IPS-11a (cell line): ENCODE data around the gene CACNA1C.

Experiments used
- H3K4me3 ChIP-seq: one replicate; pipeline ENCODE4 v1.5.1; 2013; ENCODE audit warnings: low read depth, low read length, control low read depth

The CACNA1C gene

GRCh38 chr12:2531371-2531770, 478.6 kb downstream of the CACNA1C start:
- no peak overlapping the region for H3K4me3 ChIP-seq

GRCh38 chr12:2533036-2533435, 480.2 kb downstream of the CACNA1C start:
- H3K4me3 ChIP-seq = no peak overlapping the region

GRCh38 chr12:2535583-2536204, 482.9 kb downstream of the CACNA1C start:
- no peak overlapping the region for H3K4me3 ChIP-seq

- no peak overlapping the region for H3K4me3 ChIP-seq
These were observed 483.9 kb downstream of the CACNA1C start for GRCh38 chr12:2536724-2537123.

DNA sequence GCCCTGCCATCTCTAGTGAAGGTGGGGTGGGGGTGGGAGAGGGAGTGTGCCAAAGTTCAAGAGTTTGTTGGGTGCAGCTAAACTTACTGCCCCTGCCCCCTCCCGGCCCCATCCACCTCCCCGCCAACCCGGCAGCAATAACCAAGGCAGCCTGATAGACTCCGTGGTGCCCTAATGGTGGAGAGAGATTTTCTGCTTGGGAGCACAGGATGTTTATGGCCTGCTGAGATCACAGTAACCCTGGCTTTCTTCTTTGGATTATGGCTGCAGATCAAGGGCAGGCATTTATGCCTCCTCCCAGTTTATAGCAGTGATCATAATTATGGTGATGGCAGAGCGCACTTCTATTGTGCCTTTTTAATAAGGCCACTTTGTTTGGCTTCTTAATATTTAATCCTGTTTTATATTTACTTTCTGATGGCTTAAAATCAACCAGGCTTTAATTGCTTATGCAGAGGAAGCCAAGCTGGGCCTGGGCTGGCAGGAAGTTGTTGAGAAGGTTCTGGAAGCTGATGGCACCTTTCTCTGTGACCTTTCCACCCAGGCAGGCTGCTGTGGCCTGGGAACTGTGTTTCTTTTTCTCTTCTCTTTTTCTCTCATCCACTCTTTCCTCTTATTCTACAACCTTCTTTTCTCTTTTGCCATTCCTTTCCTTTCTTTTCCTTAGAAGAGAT, 485.2 kb downstream of the CACNA1C start:
- no peak overlapping the region for H3K4me3 ChIP-seq

DNA sequence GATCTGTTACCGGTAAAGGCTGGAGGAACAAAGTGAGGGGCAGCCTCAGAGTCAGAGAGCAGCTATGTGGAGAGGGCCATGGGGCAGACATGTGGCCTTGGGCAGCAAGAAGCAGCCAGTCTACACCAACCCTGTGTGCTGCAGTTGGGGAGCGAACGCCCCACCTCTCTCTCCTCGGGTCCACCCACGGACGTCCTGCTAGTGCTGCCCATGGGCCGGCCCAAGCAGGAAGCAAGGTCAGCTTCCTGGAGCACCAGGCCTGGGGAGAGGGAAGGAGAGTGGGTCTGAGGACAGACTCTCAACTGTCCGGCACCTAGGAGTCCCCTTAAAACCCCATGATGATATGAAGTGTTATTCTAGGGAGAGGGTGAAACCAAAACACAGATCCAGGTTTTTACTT, 487.2 kb downstream of the CACNA1C start:
- no peak overlapping the region for H3K4me3 ChIP-seq

DNA sequence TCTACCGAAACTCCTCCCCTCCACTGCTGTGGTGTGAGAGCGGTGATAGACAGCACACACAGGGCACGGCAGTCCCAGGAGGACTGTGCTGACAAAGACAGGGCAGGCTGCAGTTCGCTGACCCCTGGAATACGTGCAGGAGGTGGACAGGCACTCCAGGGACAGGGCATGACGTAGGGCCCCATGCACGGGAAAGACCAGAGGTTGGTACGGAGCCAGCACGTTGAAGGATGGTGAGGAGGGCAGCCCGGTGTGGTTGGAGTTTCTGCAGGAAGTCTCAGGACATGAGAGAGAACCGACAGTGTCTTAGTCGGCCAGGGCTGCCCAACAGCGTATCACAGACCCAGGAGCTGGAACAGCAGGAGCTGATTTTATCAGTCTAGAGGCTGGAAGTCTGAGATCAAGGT, 487.8 kb downstream of the CACNA1C start:
- H3K4me3 ChIP-seq = no peak overlapping the region

DNA sequence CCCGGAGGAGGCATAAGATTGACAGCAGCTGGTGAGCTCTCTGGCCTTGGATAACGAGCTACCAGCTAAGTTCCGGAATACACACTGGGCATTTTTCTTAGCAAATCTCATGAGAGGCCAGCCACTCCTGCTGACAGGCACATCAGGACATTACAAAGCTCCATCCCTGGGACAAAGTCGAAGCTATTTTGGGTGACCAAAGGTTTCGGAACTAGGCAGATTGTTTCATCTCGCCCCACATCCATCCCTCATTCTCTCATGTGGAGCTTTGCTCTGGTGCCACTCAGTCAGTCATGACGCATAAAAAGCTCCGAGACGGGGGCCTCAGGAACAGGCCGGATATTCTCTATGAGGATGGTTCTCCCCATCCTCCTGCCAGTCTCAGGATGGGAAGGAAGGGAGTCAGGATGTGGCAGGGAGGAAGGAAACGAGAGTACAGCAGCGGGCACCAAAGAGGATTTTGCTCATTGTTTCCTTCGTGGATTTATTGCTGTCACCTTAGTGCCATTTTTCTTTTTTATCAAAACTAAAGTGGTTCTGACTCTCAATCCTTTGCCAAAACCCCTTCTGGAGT, 488.9 kb downstream of the CACNA1C start:
- H3K4me3 ChIP-seq = no peak overlapping the region

DNA sequence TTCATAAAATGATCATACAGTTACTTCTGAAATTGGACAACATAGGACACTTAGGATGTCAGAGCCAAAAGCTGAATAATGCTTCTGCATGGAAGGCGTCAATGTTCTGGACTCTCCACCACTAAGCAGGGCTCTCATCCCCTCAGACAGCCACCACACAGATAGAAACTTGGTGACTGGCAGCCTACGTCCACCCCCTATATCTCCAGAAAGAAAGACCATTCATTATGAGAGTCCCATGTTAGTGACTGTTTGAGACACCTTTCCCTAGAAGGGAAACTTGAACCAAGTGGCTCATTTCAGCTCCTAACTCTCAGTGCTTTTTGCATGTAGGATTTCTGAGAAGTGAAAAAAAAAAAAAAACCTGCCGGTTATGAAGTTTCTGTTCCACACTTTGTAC, 491.0 kb downstream of the CACNA1C start:
- H3K4me3 ChIP-seq = no peak overlapping the region

- no peak overlapping the region for H3K4me3 ChIP-seq
These were observed 491.4 kb downstream of the CACNA1C start for GRCh38 chr12:2544230-2544629.

- no peak overlapping the region for H3K4me3 ChIP-seq
These were observed 494.7 kb downstream of the CACNA1C start for GRCh38 chr12:2547273-2548044.

DNA sequence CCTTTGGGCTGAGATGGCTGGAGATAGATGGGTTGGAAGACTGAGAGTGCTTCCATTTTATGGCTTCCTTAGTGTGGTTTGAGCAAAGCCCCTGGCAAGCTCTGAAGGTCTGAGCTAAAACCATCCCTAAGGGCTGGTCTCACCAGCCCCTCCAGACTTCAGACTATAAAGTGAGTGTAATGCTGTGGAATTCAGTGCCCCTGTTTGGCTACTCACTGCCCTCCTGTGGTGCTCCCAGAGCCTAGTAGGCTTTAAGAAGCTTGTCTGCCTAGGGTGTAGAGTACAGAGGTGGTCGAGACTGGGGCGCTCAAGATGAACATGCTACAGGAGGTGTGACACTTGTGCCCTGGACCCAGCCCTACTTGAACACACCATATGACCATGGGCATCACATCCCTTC, 495.3 kb downstream of the CACNA1C start:
- no peak overlapping the region for H3K4me3 ChIP-seq

- H3K4me3 ChIP-seq = no peak overlapping the region
These were observed 498.0 kb downstream of the CACNA1C start for GRCh38 chr12:2550561-2551411.

GRCh38 chr12:2551412-2551900, 498.7 kb downstream of the CACNA1C start:
- no peak overlapping the region for H3K4me3 ChIP-seq

DNA sequence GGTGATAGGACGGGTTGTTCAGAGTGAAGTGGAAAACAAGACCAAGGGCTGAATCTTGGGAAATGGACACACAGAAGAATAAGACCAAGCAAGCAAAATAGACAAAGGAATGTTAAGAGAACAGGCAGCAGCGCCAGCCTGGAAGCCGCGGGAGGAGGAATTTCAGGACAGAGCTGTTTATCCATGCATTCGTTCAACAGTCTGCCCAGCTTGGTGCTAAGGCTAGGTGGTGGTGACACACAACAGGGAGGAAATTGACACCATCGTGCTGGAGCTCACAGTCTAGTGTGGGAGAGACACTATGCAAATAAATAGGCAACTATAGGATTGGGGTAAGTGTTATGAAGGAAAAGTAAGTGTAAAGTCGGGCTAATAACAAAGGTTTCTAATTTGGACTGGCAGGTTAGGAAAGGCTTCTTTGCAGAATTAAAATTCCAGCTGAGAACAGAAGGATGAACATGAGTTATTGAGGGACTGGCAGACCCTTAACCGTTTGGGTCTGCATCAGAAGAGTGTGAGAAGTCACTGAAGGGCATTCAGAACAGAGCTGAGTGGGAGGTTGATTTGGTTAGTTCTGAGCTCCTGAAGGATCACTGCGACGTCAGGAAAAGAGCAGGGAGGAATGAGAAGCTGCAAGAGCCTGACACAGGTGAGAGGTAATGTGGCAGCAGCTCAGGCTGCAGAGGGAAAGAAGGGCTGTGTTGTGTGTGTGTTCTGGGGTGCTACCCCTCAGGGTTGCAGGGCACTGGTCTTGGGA, 499.4 kb downstream of the CACNA1C start:
- H3K4me3 ChIP-seq = no peak overlapping the region

DNA sequence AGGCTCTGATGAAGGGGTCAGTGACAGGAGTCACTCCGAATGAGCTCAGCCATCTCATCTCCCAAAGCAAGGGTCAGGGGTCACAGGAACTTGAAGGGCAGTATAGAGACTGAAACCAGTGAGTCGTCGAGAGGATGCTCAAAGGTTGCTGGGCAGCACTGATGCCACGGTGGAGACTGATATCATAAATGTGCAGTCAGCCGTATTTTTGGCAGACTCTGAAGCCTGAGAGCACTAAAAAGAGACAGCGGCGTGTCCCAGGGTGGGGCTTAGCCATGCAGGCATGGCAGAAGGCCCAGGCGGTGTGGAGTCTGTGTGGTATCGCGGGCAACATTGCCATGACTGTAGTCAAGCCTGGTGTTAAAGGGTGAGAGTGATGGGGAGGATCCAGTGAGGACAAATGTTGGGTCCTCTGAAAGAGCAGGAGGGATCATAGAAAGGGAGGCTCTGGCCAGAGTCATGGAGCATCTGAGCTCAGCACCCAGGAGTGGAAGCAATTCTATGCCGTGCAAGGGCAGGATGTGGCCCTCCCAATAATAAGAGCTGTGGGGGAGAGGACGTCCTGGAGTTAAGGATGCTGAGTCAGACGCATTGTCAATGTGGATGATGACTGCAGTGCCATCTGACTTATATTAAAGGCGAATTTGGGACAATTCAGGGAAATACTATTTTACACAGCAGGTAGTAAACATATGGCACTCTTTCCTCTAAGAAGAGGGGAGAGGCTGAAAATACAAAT, 500.8 kb downstream of the CACNA1C start:
- H3K4me3 ChIP-seq = no peak overlapping the region

DNA sequence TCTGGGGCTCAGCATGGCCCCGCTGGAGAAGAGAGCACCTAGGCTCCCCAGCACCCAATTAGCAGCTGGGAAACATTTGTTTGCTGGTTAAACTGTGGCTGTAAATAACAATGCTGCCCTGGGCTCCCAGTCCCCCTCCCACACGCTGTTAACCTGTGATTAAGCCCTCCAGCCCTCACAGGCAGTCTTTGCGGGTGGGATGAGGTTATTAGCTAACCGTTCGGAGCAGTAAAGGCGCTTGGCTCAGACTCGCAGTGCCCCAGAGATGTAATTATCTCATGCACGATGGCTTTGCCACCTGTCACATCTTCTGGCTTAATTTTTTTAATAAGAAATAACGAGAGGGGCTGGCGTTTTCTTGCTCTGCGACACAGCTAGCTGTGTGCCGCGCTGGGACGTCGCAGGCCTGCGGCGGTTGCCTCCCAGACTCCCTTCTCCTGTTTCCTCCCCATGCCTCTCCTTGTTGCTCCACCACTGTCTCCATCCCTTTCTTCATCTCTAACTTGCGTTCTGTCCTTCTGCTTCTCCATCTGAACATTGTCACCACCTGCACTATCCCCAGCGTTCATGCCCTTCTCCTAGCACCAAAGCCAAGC, 502.8 kb downstream of the CACNA1C start:
- H3K4me3 ChIP-seq = no peak overlapping the region

DNA sequence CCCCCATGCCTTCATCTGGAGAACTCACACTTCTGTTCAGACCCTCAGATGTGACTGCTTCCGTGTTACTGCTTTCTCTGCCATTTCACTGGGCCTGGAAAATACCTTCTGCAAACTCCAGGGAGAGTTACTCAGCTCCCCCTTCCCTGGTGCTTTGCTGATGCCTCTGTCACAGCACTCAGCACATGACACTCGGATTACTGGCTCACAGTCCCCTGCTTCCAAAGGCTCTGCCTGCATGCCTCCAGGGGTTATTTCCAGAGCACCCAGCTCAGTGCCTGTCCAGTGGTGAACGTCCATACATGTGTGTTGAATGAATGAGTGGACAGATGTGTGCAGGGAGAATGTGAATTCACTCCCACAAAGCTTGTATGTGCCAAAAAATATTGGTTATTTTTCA, 504.8 kb downstream of the CACNA1C start:
- H3K4me3 ChIP-seq = no peak overlapping the region

DNA sequence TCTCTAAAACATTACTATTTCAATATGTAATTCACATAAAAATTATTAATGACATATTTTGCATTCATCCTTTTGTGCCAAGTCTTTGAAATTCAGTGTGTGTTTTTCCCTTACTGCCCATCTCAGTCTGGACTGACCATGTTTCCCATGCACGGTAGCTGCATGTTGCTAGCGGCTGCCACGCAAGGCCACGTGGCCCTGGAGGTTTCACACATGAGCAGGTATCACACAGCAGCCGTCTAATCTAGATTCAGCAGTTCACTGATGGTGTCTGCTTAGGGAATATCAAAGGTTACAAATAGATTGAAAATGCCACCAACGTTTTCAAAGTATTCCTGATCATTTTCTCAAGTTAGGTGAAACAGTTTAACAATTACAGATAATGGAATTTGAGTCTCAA, 507.1 kb downstream of the CACNA1C start:
- H3K4me3 ChIP-seq = no peak overlapping the region
